Fibroblast of mammary gland (primary cell): ENCODE measurements around the gene CASS4.
A peak's percentile ranks its signal among the peaks of the same experiment; 100 is the strongest.

Experiments
- DNase-seq: peaks from one replicate; pipeline ENCODE4 v3.0.0-alpha.2; 2010; ENCODE audit warnings: low read depth
- H3K4me3 ChIP-seq: 2 replicates; pipeline ENCODE4 v1.5.1; 2011; ENCODE audit warnings: low read depth, mild to moderate bottlenecking, low read length, moderate library complexity; ENCODE audit not compliant: control insufficient read depth
- TF ChIP-seq, protein P1 (sequence below): conservative IDR thresholded peaks from 2 replicates; pipeline ENCODE4 v1.5.1; 2011; ENCODE audit warnings: low read depth, low read length, inconsistent platforms; ENCODE audit not compliant: control insufficient read depth, insufficient read depth

CASS4 gene

DNA sequence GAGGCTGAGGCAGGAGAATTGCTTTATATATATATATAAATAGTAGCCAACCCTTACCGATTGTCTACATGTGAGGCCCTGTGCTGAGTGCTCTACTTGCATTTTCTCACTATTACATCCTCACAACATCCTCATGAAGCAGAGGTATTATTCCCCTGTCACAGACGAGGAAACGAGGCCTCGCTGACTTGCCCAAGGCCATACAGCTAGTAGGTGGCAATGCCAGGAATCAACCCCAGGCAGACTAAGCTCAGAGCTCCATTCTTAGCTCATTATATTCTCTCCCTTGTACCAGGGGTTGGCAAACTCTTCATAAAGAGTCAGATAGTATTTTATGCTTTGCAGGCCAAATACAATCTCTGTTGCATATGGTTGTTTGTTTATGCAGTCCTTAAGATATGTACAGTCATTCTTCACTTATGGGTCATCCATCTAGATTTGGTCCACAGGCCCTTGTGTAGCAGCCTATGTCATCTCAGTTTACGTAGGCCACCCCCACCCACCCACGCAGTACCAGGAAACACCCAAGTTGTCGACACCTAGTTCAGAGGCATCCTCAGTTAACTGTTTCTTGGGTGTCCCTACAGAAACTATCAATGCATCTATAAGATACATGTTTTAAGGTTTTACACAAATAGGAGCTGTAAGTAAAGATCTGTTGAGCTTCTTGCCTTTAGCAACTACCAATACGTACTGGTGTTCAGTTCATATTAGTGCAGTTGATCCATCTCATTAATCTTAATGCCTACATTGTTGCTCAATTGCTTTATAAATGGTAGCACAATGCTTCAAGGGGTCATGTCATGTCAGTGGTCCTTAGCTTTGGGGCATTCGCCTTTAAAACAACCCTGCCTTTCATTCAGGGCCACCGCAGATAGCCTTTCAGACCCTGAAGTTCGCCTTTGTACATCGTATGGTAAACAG is 3.0 kb downstream of the CASS4 start:
- peak; percentile 90 for DNase-seq
- TF ChIP-seq, protein P1, sequence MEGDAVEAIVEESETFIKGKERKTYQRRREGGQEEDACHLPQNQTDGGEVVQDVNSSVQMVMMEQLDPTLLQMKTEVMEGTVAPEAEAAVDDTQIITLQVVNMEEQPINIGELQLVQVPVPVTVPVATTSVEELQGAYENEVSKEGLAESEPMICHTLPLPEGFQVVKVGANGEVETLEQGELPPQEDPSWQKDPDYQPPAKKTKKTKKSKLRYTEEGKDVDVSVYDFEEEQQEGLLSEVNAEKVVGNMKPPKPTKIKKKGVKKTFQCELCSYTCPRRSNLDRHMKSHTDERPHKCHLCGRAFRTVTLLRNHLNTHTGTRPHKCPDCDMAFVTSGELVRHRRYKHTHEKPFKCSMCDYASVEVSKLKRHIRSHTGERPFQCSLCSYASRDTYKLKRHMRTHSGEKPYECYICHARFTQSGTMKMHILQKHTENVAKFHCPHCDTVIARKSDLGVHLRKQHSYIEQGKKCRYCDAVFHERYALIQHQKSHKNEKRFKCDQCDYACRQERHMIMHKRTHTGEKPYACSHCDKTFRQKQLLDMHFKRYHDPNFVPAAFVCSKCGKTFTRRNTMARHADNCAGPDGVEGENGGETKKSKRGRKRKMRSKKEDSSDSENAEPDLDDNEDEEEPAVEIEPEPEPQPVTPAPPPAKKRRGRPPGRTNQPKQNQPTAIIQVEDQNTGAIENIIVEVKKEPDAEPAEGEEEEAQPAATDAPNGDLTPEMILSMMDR: no peak
- no peak overlapping the region for H3K4me3 ChIP-seq

GRCh38 chr20:56417402-56417801 is 5.3 kb downstream of the CASS4 start:
- TF ChIP-seq, protein P1: no peak
- no peak for DNase-seq
- H3K4me3 ChIP-seq: no peak overlapping the region

DNA sequence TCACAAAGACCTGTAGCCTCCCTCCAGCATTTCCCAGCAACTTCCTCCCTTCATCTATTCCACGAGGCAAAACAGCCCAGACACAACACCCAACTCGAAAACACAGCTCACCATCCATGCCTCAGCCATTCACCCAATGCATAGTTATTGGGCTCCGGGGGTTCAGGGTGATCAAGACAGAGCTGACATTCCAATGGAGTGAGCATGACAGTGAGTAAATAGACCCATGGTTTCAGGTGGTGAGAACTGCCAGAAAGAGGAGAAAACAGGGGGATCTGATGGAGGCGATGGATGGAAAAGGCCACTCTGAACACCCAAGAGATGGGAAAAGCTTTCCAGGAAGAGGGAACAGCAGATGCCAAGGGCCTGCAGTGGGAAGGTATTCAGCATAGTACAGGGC is 5.9 kb downstream of the CASS4 start:
- DNase-seq: peak; percentile 38
- TF ChIP-seq, protein P1: no peak
- H3K4me3 ChIP-seq: no peak overlapping the region

DNA sequence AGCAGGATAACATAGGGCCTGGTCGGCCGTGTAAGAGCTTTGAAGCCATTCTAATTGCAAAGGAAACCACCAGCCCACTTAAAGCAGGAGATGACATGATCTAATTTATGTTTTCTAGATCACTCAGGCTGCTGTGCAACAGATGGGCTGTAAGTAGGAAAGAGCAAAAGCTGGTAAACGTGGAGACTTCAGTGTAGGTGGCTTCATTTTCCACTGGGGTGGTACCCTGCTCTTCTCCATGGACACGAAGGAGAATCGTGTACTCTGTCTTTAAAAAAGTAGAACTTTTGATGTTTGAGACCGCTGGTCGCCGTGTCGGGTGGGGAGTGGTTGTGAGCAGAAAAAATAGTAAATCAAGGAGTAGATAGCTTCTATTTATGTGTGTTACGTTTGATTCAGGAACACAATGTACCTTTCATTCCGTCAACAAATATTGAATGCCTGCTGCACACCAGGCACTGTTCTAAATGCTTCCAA is 6.4 kb downstream of the CASS4 start:
- TF ChIP-seq, protein P1: no peak

DNA sequence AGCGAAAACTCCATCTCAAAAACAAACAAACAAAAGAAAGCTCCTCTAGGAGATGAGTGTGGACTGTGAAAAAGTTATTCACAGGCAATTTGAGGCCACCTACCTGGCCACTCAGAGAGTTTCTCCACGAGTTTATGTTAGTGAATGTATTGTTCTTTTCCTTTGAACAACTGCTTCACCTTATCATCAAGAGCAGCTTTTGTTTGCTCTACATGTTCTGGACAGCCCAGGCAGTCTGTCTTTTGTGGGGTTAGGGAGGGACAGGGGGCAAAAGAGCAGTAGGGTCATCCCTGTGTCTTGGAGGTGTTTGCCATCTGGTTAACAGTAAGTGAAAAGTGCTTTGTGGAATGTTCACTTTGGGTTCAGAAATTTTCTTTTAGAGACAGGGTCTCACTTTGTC is 8.0 kb downstream of the CASS4 start:
- TF ChIP-seq, protein P1: no peak
- no peak for DNase-seq

More for the DNA sequence above, 6.4 kb downstream of the CASS4 start:
- DNase-seq: peak; percentile 42
- H3K4me3 ChIP-seq: no peak overlapping the region

DNA sequence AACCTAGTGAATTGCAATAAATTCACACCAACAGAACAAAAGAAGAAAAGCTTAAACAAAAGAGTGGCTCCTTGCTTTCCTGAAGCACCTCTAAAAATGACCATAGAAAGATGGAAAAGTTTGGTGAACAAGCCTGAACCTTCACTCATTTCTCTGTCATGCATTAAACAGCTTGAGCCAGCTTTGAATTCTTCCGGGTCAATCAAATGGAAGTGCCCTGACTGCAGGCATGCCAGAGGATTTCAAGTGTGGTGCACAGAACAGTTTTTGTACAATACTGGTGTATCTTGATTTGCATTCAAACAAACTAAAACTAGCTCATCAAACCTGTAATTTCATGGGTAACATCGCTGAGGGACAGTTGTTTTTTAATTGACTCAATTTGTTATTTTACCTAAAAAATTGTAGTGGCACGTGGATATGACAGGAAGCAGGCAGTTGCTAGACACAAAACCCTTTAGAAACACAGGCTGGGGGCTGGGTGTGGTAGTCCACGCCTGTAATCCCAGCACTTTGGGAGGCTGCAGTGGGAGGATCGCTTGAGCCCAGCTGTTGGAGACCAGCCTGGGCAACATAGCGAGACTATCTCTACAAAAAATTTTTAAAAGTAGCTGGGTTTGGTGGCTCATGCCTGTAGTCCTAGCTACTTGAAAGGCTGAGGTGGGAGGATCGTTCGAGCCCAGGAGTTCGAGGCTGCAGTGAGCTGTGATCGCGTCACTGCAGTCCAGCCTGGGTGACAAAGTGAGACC is 9.1 kb downstream of the CASS4 start:
- no peak overlapping the region for H3K4me3 ChIP-seq
- TF ChIP-seq, protein P1: no peak
- no peak for DNase-seq

More for the DNA sequence above, 8.0 kb downstream of the CASS4 start:
- H3K4me3 ChIP-seq: no peak overlapping the region
